ENCODE results near the gene IFNAR1. TPM values are rescaled to one million over a fixed set of nuclear protein-coding genes. Genes with fewer than 3 reads are reported as not detected.

The IFNAR1 gene
- total and polyA plus RNA-seq, 9 of the 15 experiments (the other 6 are each of a cell fraction or from before 2014, with no cell fraction given) = 8.6 to 31.8 (median 14.8) TPM

GRCh38 chr21:33308586-33309490, 15.9 kb upstream of the IFNAR1 start (continued):
- TF ChIP-seq DEAF1 (CRISPR knock-in tag; IDR thresholded peaks at IDR 0.05) (0 out of 2 replicates have a peak, but pooled peaks have one; percentile 15), ZNF282 (CRISPR knock-in tag; IDR thresholded peaks at IDR 0.05) (no peak), ID3 (CRISPR knock-in tag; IDR thresholded peaks at IDR 0.05) (no peak), ID3 (tag; IDR thresholded peaks at IDR 0.05) (0 out of 2 replicates have a peak, but pooled peaks have one; percentile 25), CLOCK (CRISPR knock-in tag; IDR thresholded peaks at IDR 0.05; ENCODE audit: borderline replicate concordance) (no peak), ESRRA (IDR thresholded peaks at IDR 0.05; ENCODE audit: borderline replicate concordance, low read depth) (peak; percentile 40; the same call in 1 of the 2 replicates), FOXK2 (conservative IDR thresholded peaks at IDR 0.05 in 1 of 2, IDR thresholded peaks at IDR 0.05 in 1 of 2; ENCODE audit: low read depth in 2 of 2) (peak; percentile 67 to 84), HMBOX1 (IDR thresholded peaks at IDR 0.05) (no peak), GTF2E2 (tag; IDR thresholded peaks at IDR 0.05) (no peak), PTBP1 (IDR thresholded peaks at IDR 0.05; ENCODE audit: low read depth, low read length) (no peak), ZNF507 (tag; conservative IDR thresholded peaks at IDR 0.05) (no peak), CTCF (IDR thresholded peaks at IDR 0.05 in 2 of 3, conservative IDR thresholded peaks at IDR 0.05 in 1 of 3; ENCODE audit: insufficient read depth in 2 of 3, low read depth in 1 of 3, low read length in 3 of 3) (peak in 2 of 3 experiments; percentile 36 to 68; a peak in 2 of 6 replicates), BRD4 (IDR thresholded peaks at IDR 0.05) (no peak), ZBTB8A (IDR thresholded peaks at IDR 0.05; ENCODE audit: partially characterized antibody) (no peak), EHMT2 (IDR thresholded peaks at IDR 0.05) (peak; percentile 45; the same call in 1 of the 2 replicates), RUNX1 (IDR thresholded peaks at IDR 0.05; ENCODE audit: low read depth) (no peak)
